Stimulated activated CD4-positive, alpha-beta T cell treated with anti-CD3 and anti-CD28 coated beads, Interleukin-15, amount 100 ng/mL, for 24 hours (primary cell): ENCODE data around the gene ENPP1.
A peak's percentile ranks its signal among the peaks of the same experiment; 100 is the strongest.

Experiments
- DNase-seq: peaks from one replicate; pipeline ENCODE4 v3.0.0-alpha.2; 2020

The ENPP1 gene

DNA sequence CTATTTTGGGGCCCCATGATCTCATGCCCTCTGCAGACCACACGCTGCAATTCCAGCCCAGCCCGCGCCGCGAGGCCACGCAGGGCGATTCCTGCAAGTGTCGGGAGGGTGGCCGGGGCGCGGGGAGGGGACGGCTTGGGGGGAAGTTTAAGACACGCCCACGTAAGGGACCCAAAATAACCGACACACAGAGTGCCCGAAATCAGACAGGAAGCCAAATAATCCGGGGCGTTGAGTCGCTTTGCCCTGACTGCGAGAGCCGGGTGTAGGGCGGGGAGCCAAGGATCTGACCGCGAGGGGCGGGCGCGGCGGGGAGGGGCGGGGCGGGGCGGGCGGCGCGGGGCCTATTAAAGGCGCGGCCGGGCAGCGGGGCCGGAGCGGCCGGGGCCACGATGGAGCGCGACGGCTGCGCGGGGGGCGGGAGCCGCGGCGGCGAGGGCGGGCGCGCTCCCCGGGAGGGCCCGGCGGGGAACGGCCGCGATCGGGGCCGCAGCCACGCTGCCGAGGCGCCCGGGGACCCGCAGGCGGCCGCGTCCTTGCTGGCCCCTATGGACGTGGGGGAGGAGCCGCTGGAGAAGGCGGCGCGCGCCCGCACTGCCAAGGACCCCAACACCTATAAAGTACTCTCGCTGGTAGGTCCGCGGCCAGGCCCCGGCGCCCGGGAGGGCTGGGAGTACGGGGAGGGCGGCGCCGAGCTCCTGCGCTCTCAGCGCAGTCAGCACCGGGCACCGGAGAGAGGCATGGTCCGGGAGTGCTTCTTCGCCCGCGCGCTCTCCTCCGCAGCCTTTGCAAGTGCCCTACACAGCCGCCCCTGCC is at the start of gene ENPP1:
TSS of gene ENPP1 (plus strand) at position 377 of the 816 bp plus-strand sequence. CDS start at position 393, 16 bp downstream.
- DNase-seq: peak; percentile 66

DNA sequence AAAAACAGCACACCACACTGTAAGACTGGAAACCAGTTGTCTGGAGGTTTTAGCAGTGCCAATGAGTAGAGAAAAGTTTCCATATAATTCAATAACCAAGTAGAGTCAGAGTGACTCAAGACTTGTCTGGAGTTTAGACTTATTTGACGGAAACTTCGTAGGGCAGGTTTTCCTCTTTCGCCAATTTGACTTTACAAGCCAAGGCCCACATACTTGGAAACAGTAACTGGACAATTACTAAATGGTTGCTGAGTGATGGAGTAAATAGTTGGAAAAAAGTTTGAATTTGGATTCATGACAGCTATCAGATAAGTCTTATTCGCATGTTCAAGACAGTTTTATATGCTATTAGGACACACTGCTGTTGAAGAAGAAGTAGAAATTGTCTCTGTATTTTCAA is 48.9 kb upstream of the ENPP1 start:
- DNase-seq: no peak

DNA sequence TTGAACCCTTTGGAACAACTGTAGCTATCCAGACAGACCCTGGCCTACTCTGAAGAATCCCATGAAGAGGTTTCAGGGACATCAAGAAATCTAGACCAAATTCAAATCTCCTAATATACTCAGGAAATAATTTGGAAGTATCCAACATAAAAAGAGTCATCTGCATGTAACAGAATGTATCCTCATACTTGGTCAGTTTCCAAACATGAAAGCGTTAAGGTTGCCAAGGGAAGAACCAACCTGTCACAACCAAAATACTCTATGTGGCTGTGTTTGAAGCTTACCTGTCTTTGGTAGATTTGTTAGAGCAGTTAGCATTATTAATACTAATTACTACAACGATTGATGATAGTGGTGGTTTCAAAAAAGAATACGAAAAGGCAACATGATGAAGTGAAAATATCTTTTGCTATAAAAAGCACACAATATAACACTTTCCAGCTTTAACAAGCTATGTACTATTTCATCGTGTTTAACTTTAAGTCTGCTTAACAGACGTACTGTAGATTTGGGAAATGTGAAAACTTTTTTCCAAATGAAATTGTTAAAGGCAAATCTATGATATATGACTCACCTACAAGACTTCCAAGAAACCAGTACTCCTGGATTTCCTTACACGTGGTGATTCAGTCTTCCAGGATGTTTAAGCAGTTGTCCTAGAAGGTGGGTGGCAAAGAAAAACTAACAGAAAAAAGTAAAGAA is 46.6 kb upstream of the ENPP1 start:
- DNase-seq: no peak

DNA sequence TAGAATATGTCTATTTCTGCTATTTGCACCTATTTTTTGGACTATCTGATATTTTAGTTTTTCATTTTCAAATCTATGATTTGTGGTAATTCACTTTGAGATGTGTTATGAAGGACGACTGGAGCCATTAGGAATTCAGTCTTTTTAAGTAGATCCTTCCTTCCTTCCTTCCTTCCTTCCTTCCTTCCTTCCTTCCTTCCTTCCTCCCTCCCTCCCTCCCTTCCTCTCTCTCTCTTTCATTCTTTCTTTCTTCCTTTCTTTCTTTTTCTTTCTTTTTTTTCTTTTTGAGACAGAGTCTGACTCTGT is 46.1 kb upstream of the ENPP1 start:
- DNase-seq: no peak

DNA sequence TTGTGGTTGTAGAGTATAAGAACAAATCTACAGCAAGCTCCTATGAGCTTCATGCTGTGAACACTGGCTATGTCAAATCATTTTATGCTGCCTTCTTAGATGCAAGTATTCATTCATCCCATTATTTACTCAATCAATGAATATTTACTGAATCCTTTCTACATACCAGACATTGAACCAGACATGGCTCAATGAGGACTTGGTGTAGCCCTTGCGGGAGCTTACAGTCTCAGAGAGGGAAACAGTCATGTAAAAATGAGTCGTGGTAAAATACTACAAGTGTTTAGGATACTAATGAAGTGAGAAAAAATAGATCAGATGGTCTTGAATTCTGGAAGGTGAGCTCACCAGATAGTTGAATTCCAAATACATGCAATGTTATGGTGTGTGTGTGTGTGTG is 44.8 kb upstream of the ENPP1 start:
- DNase-seq: no peak

DNA sequence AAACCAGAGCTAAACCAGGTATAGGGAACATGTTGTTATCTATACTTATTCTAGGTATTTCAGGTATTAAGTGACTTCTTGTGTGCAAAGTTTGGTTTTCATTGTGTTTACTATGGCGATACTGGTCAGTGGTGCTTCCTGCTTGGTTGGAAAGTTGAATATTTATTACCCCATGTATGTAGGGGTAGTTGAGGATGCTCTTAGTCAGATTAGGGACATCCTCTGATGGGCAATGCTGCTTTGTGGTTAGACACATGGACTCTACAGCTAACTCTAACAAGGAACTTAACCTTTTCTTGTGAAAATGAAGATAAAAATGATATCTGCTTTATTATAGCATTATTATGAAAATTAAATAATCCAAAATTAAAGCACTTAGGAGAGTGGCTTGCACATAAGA is 44.1 kb upstream of the ENPP1 start:
- DNase-seq: no peak

DNA sequence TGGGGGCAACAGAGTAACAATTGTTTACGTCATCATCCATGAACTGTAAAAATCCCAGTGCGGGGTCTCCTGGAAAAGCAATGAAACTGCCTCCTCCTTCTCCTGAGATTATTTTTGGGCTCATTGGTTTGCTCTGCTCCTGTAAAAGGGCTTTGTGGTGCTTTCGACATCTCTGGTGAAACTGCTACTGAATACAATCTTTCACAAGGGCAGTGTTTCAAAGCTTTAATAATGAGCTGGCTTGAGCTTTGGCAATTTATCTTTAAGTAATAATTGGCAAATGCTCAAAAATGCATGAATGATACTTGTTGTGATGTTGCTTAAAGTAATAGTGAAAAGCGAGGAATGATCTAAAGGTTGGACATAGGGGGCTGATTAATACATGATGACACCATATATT is 43.5 kb upstream of the ENPP1 start:
- DNase-seq: no peak

DNA sequence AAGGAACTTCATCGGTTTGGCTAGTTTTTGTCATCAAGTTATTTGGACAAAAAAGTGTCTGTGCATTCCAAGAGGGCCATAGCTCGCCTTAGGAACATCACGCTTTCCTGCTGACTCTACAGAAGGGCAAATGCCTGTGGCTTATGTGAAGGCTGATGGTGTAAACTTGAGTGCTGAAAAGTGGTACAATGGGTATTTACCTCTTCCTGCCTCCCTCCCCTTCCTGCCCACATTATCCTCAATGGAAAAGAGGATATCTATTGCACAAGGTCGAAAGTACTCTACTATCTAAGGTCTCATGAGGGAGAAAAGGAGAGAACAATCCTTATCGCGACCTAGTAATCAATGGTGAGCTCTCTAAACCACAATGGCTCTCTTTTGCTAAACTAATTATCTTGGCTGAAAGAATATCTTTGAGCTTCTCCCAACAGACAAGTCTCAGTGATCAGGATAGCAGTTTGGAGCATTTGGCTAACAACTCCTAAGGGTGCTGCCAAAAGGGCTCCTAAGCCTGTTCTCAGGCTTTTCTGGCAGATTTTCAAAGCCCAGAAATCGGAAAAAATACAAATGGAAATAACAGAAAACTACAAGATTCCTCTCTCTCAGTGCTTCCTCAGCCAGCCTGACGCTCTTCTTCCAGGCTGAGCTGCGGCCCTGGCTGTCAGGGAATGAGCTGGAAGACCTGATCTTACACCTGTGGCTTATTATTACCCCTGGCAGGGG is 42.6 kb upstream of the ENPP1 start:
- DNase-seq: no peak

DNA sequence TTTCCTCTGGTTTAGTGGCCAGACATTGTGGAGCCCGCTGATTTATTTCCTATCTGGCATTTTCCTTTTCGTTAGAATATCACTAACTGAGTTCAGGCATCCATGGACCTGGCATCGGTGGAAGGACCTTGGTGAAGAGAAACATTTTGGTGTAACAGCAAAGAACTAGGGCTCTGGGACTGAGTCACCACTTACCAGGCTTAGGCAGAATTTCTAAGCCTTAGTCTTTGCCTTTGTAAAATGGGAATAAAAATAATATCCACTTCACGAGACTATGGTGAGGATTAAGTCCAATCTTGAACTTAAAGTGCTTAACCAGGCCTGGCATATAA is 42.0 kb upstream of the ENPP1 start:
- DNase-seq: no peak

DNA sequence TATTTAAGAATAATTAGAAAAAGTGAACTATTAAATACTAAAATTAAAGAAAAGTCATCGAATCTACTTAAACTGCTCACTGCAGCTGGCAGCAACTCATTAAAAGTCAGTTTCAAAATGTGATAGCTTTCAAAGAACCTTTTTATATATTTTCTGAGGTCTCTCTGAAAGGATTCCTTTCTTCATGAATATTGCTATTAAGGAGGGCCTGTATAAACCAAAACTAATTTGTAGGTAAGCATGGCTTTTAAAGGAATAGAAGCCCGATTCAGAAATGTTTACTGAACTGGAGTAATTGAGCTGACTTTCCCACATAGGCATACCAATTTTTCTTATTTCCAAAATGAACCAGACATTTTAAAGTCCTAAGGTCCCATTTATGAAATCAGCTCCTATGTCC is 41.2 kb upstream of the ENPP1 start:
- DNase-seq: no peak

DNA sequence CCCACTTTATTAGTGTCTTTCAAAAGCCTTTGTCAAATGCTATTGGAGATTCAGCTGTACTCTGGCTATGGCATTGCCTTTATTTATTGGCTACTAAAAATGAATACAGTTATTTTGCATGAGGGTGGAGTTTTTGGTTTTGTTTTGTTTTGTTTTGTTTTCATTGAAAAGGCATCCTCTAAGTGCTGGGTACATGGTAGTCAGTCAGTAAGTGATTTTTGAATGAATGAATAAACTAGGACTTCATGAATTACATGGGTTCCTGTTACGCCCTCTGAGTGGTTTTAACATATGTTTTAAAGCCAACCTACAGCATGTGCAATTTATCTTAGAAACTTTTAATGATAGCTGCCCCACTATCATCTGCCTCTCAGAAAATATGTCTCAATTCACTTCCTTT is 38.9 kb upstream of the ENPP1 start:
- no peak for DNase-seq

DNA sequence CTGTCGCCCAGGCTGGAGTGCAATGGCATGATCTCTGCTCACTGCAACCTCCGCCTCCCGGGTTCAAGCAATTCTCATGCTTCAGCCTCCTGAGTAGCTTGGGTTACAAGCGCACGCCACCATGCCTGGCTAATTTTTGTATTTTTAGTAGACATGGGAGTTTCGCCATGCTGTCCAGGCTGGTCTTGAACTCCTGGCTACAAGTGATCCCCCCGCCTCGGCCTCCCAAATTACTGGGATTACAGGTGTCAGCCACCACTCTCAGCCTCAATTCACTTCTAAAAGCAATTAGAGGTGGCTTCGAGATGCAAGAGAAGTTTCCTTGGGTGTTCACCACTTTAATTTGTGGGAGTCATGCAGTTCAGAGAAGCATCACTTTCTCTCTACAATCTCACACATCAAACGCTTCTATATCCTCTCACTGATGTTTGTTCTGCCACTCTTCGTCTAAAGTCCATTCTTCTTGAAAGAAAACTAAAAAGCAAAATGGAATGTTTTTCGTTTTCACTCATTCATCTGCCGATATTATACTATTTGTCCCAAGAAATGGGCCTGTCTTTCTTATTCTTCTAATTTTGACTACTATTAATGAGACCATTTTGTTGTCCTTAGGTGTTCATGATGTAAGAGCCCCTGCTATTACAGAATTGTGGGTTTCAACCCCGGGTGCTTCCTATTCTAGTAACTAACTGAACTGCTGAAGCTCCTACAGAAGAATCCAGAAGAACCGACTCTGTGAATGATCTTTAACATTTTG is 38.3 kb upstream of the ENPP1 start:
- no peak for DNase-seq

DNA sequence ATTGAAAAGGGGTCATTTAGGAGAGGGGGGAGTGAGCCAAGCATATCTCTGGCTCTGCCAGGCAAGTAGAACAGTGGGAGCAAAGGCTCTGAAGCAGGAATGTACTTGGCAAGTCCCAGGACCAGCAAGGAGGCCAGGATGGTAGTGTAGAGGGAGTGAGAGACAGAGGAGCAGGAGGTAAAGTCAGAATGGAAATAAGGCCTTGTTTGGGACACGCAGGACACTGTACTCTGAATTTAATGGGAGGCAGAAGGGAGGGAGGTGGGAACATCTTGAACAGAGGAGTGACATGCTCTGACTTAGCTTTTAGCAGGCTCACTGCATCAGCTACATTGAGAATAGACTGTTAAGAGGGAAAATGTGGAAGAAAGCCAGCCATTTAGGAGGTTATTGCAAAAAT is 37.0 kb upstream of the ENPP1 start:
- no peak for DNase-seq

DNA sequence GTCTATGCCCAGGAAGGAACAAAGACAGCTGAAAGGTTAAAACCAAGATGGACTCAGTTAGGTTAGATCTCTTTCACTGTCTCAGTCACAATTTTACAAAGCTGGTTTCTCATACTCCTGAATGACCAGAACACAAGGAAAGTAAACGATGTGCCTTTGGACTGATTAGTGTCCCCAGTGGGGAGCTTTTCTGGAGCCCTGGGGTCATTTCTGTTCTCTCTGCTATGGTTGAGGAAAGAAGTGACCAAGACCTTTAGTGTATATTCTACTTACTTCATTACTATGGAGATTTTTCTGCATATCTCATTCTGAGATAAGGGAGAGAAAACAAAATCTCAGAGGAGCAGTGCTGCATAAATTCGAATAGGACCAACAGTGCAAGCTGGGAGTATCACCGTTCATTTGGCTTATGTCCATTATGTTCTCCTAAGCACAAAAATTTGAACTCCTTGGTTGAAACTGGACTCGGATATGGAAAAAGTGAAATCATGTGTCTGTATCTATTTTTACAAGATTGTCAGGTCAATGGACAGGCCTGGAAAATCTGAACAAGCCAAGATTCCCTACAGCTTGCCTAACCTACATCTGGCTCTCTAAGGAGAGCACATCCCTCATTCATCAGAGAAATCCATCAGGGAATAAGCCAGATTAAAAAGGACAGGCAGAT is 34.4 kb upstream of the ENPP1 start:
- no peak for DNase-seq

DNA sequence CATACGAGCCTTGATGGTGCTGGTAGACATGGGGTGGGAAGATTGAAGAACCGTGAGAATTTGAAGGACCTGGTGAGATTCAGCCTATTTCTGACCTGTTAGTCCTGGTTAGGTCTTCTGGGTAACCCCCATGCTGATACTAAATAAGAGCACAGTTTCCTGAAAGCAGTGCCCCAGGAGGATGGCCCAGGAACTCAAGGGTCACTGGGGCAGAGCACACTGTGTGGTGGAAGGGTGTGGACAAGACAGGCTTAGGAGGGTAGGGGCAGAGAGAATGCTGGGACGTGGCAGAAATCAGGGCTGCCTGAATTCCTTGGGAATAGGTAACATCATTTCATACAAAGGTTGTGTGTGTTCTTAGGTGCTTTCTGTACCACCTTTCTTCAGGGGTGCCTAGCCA is 31.9 kb upstream of the ENPP1 start:
- DNase-seq: no peak

DNA sequence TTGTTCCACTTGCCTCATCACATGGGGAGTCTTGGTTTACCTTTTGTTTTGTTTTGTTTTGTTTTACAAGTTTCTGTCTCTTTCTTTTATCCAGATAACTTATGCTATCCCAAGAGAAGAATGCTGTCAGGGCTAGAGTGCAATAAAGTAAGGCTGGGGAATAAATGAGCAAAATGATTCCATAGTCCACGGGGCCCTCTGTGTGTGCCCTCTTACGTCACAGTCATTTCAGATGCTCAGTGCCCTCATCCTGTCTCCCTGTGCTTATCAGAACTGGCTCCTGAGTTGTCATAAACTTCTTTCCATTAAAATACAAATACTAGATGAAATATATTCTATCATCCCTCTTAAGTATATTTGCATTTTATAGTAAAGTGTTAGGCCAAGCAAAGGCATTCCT is 30.8 kb upstream of the ENPP1 start:
- DNase-seq: no peak

DNA sequence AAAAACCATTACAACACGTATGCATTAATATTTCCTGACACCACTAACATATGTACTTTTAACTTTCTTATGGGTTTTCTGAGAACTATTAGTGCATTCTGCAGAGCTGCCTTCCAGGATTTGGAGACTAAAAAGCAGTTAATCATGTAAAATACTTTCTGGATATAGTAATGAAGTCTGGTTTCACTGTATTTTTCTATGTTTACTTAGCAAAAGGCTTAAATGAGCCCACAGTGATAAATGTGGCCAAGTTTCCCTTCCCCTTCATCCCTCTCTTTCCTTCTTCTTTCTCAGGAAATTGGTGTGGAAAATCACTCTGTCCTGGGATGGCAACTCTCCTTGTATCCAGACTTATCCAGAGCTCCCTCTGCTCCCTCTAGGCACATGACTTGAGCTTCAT is 29.7 kb upstream of the ENPP1 start:
- no peak for DNase-seq

DNA sequence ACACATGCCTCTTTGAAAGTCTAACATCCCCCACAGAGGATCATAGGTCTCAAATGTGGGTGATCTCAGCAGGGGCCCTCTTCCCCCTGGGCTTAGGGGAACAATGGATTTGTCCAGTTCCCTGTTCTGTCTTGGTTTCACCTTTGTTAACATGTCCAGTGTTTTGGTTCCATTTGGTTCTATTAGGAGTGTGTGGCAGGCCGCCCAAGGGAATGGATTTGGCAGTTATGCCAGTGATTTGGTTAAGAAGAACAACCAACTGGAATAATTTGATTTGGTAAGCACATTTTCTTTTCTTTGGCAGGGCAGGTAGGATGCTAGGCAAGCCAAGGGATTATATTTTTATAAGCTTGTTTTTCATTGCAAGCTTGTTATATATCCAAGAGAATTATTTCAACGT is 28.5 kb upstream of the ENPP1 start:
- no peak for DNase-seq

DNA sequence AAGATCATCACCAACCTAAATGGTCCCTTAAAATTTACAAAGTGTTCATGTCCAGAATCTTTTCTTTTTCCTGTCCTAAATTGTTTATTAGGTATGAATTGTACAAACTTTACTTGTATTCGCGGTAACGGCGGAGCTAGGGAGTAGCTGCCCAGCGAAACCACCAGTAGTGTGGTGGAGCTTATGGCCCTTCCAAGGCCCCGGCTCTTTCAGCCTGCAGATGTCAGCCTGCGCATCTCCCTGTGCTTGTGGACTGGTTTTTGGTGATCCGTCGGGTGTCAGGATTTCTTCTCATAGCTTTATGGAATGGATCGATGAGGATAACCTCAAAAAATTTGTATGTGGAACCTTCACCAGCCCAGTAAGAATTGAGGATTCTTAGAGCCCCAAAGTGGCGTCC is 27.2 kb upstream of the ENPP1 start:
- no peak for DNase-seq

DNA sequence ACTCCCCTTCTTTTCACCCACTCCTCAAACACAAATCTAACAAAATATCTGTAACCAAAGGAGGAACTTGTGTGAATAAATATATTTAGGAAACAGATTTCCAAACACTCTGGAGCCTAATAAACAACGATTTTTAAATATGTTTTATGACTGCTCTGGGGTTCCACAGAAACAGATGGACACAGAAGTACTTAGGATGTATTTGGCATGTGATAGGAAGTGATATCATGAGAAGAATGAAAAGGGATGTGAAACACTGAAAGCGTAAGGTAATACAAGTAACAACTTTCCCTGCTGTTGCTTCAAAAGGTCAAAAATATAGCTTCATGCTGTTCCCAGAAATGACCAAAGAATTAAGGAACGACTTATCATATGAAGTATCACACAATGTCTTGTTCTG is 26.1 kb upstream of the ENPP1 start:
- DNase-seq: no peak

DNA sequence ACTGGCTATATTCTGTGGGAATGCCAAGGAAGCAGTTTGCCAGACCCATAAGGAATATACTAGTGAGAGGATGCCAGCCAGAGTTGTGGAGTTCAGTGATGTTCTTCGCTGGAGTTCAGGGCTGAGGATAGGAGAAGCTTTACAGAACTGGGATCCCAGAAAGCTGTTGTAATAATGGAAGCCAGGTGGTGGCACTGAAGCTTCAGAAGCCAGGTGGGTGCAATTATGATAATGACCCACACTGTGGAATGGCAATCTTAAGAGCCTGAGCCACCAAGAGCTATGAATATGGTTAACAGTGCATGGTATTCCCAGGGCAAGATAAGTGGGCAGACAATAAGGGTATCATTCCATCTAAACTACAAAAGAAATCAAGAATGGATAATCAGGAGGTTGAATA is 25.1 kb upstream of the ENPP1 start:
- DNase-seq: no peak

DNA sequence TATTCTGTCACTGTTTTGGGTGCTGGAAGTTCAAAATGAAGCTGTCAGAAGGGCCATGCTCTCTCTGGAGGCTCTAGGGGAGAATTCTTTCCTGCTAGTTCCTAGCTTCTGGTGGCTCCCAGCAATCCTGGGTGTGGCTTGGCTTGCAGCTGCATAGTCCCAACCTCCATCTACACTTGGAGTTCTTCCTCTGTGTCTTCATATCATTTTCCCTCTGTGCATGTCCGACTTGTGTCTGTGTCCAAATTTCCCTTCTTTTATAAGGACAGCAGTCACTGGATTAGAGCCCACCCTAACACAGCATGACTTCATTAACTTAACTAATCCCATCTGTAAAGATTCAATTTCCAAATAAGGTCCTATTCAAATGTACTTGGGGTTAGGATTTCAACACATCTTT is 23.3 kb upstream of the ENPP1 start:
- DNase-seq: no peak

DNA sequence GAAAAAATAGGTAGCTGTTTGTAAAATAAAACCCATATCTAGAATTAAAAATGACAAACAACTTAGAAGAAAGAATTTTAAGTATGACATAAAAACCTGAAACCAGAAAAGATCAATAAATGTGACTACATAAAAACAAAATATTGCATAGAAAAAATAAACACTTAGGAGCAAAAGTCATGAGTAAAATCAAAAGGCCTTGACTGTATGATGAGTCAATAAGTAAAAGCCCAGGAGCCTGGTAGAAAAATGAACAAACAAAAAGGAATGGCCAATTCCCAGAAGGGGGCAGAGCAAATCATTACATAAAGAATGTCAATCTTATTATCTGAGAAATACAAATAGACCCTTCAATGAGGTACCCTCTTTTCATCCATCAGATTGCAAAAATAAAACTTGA is 20.7 kb upstream of the ENPP1 start:
- no peak for DNase-seq
